Duodenal mucosa (tissue), 2 donors: ENCODE measurements around the gene KCNQ4.

Source experiments
- H3K27ac ChIP-seq: one replicate; pipeline ENCODE4 v1.7.0; 2013; ENCODE audit warnings: low read depth, low read length
- H3K27me3 ChIP-seq, 2 donors: one replicate each; pipeline ENCODE4 v1.7.0; 2013; ENCODE audit warnings: low read length in 2 of 2, control low read depth in 1 of 2; ENCODE audit not compliant: insufficient read depth in 2 of 2, control insufficient read depth in 1 of 2
- H3K36me3 ChIP-seq, 2 donors: one replicate each; pipeline ENCODE4 v1.7.0; 2013; ENCODE audit warnings: low read length in 2 of 2, control low read depth in 1 of 2; ENCODE audit not compliant: insufficient read depth in 2 of 2, control insufficient read depth in 1 of 2
- H3K4me1 ChIP-seq, 2 donors: one replicate each; pipeline ENCODE4 v1.7.0; 2013; ENCODE audit warnings: low read length in 2 of 2, control low read depth in 1 of 2; ENCODE audit not compliant: insufficient read depth in 2 of 2, control insufficient read depth in 1 of 2
- H3K4me3 ChIP-seq, 2 donors: one replicate each; pipeline ENCODE4 v1.7.0; 2013; ENCODE audit warnings: low read length in 2 of 2, low read depth in 1 of 2
- H3K9ac ChIP-seq, 2 donors: one replicate each; pipeline ENCODE4 v1.7.0; 2013; ENCODE audit warnings: low read length in 2 of 2, low read depth in 1 of 2
- H3K9me3 ChIP-seq, 2 donors: one replicate each; pipeline ENCODE4 v1.7.0; 2013; ENCODE audit warnings: low read length in 2 of 2, control low read depth in 1 of 2; ENCODE audit not compliant: control insufficient read depth in 1 of 2

Gene KCNQ4

GRCh38 chr1:40839943-40840335, 56.4 kb downstream of the KCNQ4 start:
- Histone ChIP-seq H3K4me1 (peaks cover 0 to under 1% of the 10 kb centered on the region in 2 donors), H3K9ac (no peak overlapping the region), H3K27ac (no peak overlapping the region), H3K27me3 (no peaks in the 10 kb centered on the region), H3K9me3 (no peaks in the 10 kb centered on the region), H3K36me3 (no peaks in the 10 kb centered on the region), H3K4me3 (no peak overlapping the region)

GRCh38 chr1:40840526-40841323, 57.1 kb downstream of the KCNQ4 start:
- Histone ChIP-seq H3K4me3 (no peak overlapping the region), H3K9me3 (no peaks in the 10 kb centered on the region), H3K9ac (no peak overlapping the region), H3K36me3 (no peaks in the 10 kb centered on the region), H3K4me1 (peaks cover 0 to 5% of the 10 kb centered on the region in 2 donors), H3K27ac (no peak overlapping the region), H3K27me3 (no peaks in the 10 kb centered on the region)

GRCh38 chr1:40841602-40842001, 58.0 kb downstream of the KCNQ4 start:
- Histone ChIP-seq H3K9ac (no peak overlapping the region), H3K9me3 (no peaks in the 10 kb centered on the region), H3K27ac (no peak overlapping the region)

GRCh38 chr1:40842207-40842606, 58.6 kb downstream of the KCNQ4 start:
- no peak overlapping the region for H3K27ac ChIP-seq

More at GRCh38 chr1:40841602-40842001, 58.0 kb downstream of the KCNQ4 start:
- Histone ChIP-seq H3K4me3 (no peak overlapping the region), H3K4me1 (peaks cover 0 to 5% of the 10 kb centered on the region in 2 donors), H3K36me3 (no peaks in the 10 kb centered on the region), H3K27me3 (no peaks in the 10 kb centered on the region)

GRCh38 chr1:40842691-40843090, 59.1 kb downstream of the KCNQ4 start:
- Histone ChIP-seq H3K27me3 (no peaks in the 10 kb centered on the region), H3K36me3 (no peaks in the 10 kb centered on the region), H3K4me1 (peaks cover 0 to 5% of the 10 kb centered on the region in 2 donors), H3K4me3 (no peak overlapping the region), H3K9ac (no peak overlapping the region), H3K27ac (no peak overlapping the region), H3K9me3 (no peaks in the 10 kb centered on the region)

More at GRCh38 chr1:40842207-40842606, 58.6 kb downstream of the KCNQ4 start:
- peaks cover 0 to 5% of the 10 kb centered on the region in 2 donors for H3K4me1 ChIP-seq
- no peak overlapping the region for H3K9ac ChIP-seq
- H3K9me3 ChIP-seq = no peaks in the 10 kb centered on the region
- no peaks in the 10 kb centered on the region for H3K36me3 ChIP-seq
- no peak overlapping the region for H3K4me3 ChIP-seq
- no peaks in the 10 kb centered on the region for H3K27me3 ChIP-seq

- H3K27ac ChIP-seq = no peak overlapping the region
- no peaks in the 10 kb centered on the region for H3K36me3 ChIP-seq
- peaks cover 0 to 5% of the 10 kb centered on the region in 2 donors for H3K4me1 ChIP-seq
- H3K9ac ChIP-seq = no peak overlapping the region
- no peaks in the 10 kb centered on the region for H3K9me3 ChIP-seq
- no peak overlapping the region for H3K4me3 ChIP-seq
- H3K27me3 ChIP-seq = no peaks in the 10 kb centered on the region
These were observed 60.5 kb downstream of the KCNQ4 start for GRCh38 chr1:40844079-40844478.

- no peaks in the 10 kb centered on the region for H3K27me3 ChIP-seq
- H3K4me1 ChIP-seq = peaks cover 0 to 5% of the 10 kb centered on the region in 2 donors
- no peak overlapping the region for H3K9ac ChIP-seq
- no peaks in the 10 kb centered on the region for H3K36me3 ChIP-seq
- H3K9me3 ChIP-seq = no peaks in the 10 kb centered on the region
- H3K27ac ChIP-seq = no peak overlapping the region
- no peak overlapping the region for H3K4me3 ChIP-seq
These were observed 61.6 kb downstream of the KCNQ4 start for GRCh38 chr1:40844887-40845878.

GRCh38 chr1:40845895-40846294, 62.3 kb downstream of the KCNQ4 start:
- Histone ChIP-seq H3K27ac (no peak overlapping the region), H3K4me1 (peaks cover 0 to 5% of the 10 kb centered on the region in 2 donors), H3K4me3 (no peak overlapping the region), H3K9me3 (no peaks in the 10 kb centered on the region), H3K9ac (no peak overlapping the region), H3K36me3 (no peaks in the 10 kb centered on the region), H3K27me3 (no peaks in the 10 kb centered on the region)

GRCh38 chr1:40847023-40847745, 63.6 kb downstream of the KCNQ4 start:
- no peaks in the 10 kb centered on the region for H3K9me3 ChIP-seq
- no peaks in the 10 kb centered on the region for H3K27me3 ChIP-seq
- H3K4me3 ChIP-seq = no peak overlapping the region
- H3K4me1 ChIP-seq = peaks cover 0 to 5% of the 10 kb centered on the region in 2 donors
- no peak overlapping the region for H3K27ac ChIP-seq
- H3K9ac ChIP-seq = no peak overlapping the region
- no peaks in the 10 kb centered on the region for H3K36me3 ChIP-seq
